ENCODE data around the gene ALDOB.

GRCh38 chr9:101448680-101449070, 13.1 kb upstream of the ALDOB start:
- TF ChIP-seq ARNT (IDR thresholded peaks at IDR 0.05) (no peak), TARDBP (IDR thresholded peaks at IDR 0.05) (no peak), FOXM1 (IDR thresholded peaks at IDR 0.05; ENCODE audit: borderline replicate concordance) (no peak), NFRKB (IDR thresholded peaks at IDR 0.05) (no peak), FOXK2 (IDR thresholded peaks at IDR 0.05) (no peak), LEF1 (IDR thresholded peaks at IDR 0.05; ENCODE audit: borderline replicate concordance) (no peak), PKNOX1 (IDR thresholded peaks at IDR 0.05) (no peak), BHLHE40 (IDR thresholded peaks at IDR 0.05; ENCODE audit: borderline replicate concordance) (no peak), ZNF384 (IDR thresholded peaks at IDR 0.05) (no peak), HDGF (IDR thresholded peaks at IDR 0.05; ENCODE audit: borderline replicate concordance) (no peak), SP1 (IDR thresholded peaks at IDR 0.05) (no peak), SUZ12 (IDR thresholded peaks at IDR 0.05) (no peak), CTBP1 (IDR thresholded peaks at IDR 0.05; ENCODE audit: borderline replicate concordance) (no peak), L3MBTL2 (conservative IDR thresholded peaks at IDR 0.05) (no peak)
